ENCODE data around the gene HADHA. TPM values are rescaled to one million over a fixed set of nuclear protein-coding genes. Genes with fewer than 3 reads are reported as not detected.

HADHA gene
- total and polyA plus RNA-seq, 2 donors (not counting 3 experiments of a cell fraction or from before 2014, with no cell fraction given), result 79.4 to 158 TPM

GRCh38 chr2:26185304-26185928 lies 59.0 kb downstream of the HADHA start:
- no peak for TF ChIP-seq CTCF (IDR thresholded peaks at IDR 0.05; ENCODE audit: extremely low read depth in 1 of 2, insufficient read depth in 1 of 2, low read depth in 1 of 2, low read length in 2 of 2)
- no peak for TF ChIP-seq MYC (IDR thresholded peaks at IDR 0.05; ENCODE audit: low read depth, low read length)
- no peak for TF ChIP-seq EZH2 (IDR thresholded peaks at IDR 0.05; ENCODE audit: borderline replicate concordance, low read depth, low read length, severe bottlenecking)
- no peak for TF ChIP-seq MAX (IDR thresholded peaks at IDR 0.05; ENCODE audit: insufficient read depth, insufficient read length)
- TF ChIP-seq GATA2 (IDR thresholded peaks at IDR 0.05; ENCODE audit: insufficient read depth, insufficient read length, low read depth, low read length), result no peak
- TF ChIP-seq FOS (IDR thresholded peaks at IDR 0.05; ENCODE audit: borderline replicate concordance, insufficient read depth, low read length), result no peak
- no peak for TF ChIP-seq POLR2AphosphoS5 (IDR thresholded peaks at IDR 0.05; ENCODE audit: insufficient read depth, low read depth, low read length)
- H3K9me3 ChIP-seq (replicated peaks; ENCODE audit: control insufficient read depth, insufficient read depth, low read length), result no peaks in the 10 kb centered on the region
- FAIRE-seq (no peak), DNase-seq (ENCODE audit: low read depth, low spot score) (peak; percentile 21)
- peak overlapping the region; percentile 55 for H3K9ac ChIP-seq (replicated peaks; ENCODE audit: extremely low read depth, insufficient read depth, low read length)
- peak overlapping the region; percentile 89 for H2AFZ ChIP-seq (ENCODE audit: low read depth, low read length)
- H3K27ac ChIP-seq (ENCODE audit: insufficient read depth, low read depth, low read length), result no peak overlapping the region
- H3K79me2 ChIP-seq (ENCODE audit: control insufficient read depth, insufficient read depth, low read length), result no peaks in the 10 kb centered on the region
- peak overlapping the region; percentile 50 to 52 (median 51) for H3K4me3 ChIP-seq (replicated peaks in 1 of 3; ENCODE audit: insufficient read depth in 1 of 3, low read depth in 1 of 3, low read length in 3 of 3)
- intact Hi-C loops (cut with micrococcal nuclease) (no loop called here), dilution Hi-C loops (cut with MboI; ENCODE audit: extremely low pct_ligation_motif_present, low sequenced_read_pairs) (no loop called here)
- H3K9me1 ChIP-seq (replicated peaks; ENCODE audit: control insufficient read depth, extremely low read depth, insufficient read depth, low read length), result no peaks in the 10 kb centered on the region
- BruUV-seq (replicated peaks), result no TSS peak
- H3K4me1 ChIP-seq (ENCODE audit: control insufficient read depth, extremely low read depth, insufficient read depth, low read length), result peaks cover 3% of the 10 kb centered on the region
- peaks cover 0 to 2% of the 10 kb centered on the region in 2 experiments for H3K36me3 ChIP-seq (ENCODE audit: control insufficient read depth in 2 of 2, extremely low read depth in 1 of 2, insufficient read depth in 2 of 2, low read length in 2 of 2)
- peak overlapping the region; percentile 69 for H3K4me2 ChIP-seq (ENCODE audit: insufficient read depth, low read length)
- H4K20me1 ChIP-seq (replicated peaks; ENCODE audit: control insufficient read depth, extremely low read depth, insufficient read depth, low read length), result no peaks in the 10 kb centered on the region
- ChIA-PET POLR2A (no interaction called here), CTCF (interaction anchor here (0.5 to 3.2 kb wide), 31 partner anchors 7 to 350 kb away, joined by 3 to 26 read pairs (median 4); partner anchors contain the start of genes GAREM2, KIF3C and RAB10)
- no peaks in the 10 kb centered on the region for H3K27me3 ChIP-seq (ENCODE audit: control insufficient read depth in 2 of 2, insufficient read depth in 2 of 2, low read length in 2 of 2)
